ENCODE results near the gene KRTAP29-1.

Gene KRTAP29-1

GRCh38 chr17:41334385-41335305 is 32.0 kb upstream of the KRTAP29-1 start:
- TF ChIP-seq SP1 (IDR thresholded peaks at IDR 0.05), result no peak
- TF ChIP-seq FOXA1 (IDR thresholded peaks at IDR 0.05), result no peak
- no peak for TF ChIP-seq BHLHE40 (IDR thresholded peaks at IDR 0.05; ENCODE audit: borderline replicate concordance)
- TF ChIP-seq ZNF384 (IDR thresholded peaks at IDR 0.05), result no peak
- no peak for TF ChIP-seq ELF4 (IDR thresholded peaks at IDR 0.05)
- TF ChIP-seq LEF1 (IDR thresholded peaks at IDR 0.05; ENCODE audit: borderline replicate concordance), result no peak
- no peak for DNase-seq (ENCODE audit: extremely low spot score)
- ChIA-PET CTCF (interaction anchor here (0.5 kb wide), 1 partner anchor 340 kb away, joined by 6 read pairs; no protein-coding TSS in a partner anchor), POLR2A (no interaction called here)

- CTCF ChIA-PET, result no interaction called here
- TF ChIP-seq NFRKB (IDR thresholded peaks at IDR 0.05) (no peak), PKNOX1 (IDR thresholded peaks at IDR 0.05) (no peak), ELF4 (IDR thresholded peaks at IDR 0.05) (no peak), L3MBTL2 (conservative IDR thresholded peaks at IDR 0.05) (no peak), HDGF (IDR thresholded peaks at IDR 0.05; ENCODE audit: borderline replicate concordance) (no peak), LEF1 (IDR thresholded peaks at IDR 0.05; ENCODE audit: borderline replicate concordance) (no peak), TARDBP (IDR thresholded peaks at IDR 0.05) (no peak), ARNT (IDR thresholded peaks at IDR 0.05) (no peak), CTBP1 (IDR thresholded peaks at IDR 0.05; ENCODE audit: borderline replicate concordance) (no peak), BHLHE40 (IDR thresholded peaks at IDR 0.05; ENCODE audit: borderline replicate concordance) (no peak), SUZ12 (IDR thresholded peaks at IDR 0.05) (no peak), FOXM1 (IDR thresholded peaks at IDR 0.05; ENCODE audit: borderline replicate concordance) (no peak), ZNF384 (IDR thresholded peaks at IDR 0.05) (no peak), FOXK2 (IDR thresholded peaks at IDR 0.05) (no peak), SP1 (IDR thresholded peaks at IDR 0.05) (no peak), FOXA1 (IDR thresholded peaks at IDR 0.05) (no peak)
- POLR2A ChIA-PET, result no interaction called here
Measured at GRCh38 chr17:41333836-41334235, 31.2 kb upstream of the KRTAP29-1 start.

GRCh38 chr17:41333098-41333497 is 30.4 kb upstream of the KRTAP29-1 start:
- DNase-seq (ENCODE audit: extremely low spot score), result no peak
- CTCF ChIA-PET, result interaction anchor here (1.3 kb wide), 1 partner anchor 11 kb away, joined by 5 read pairs; no protein-coding TSS in a partner anchor
- POLR2A ChIA-PET, result no interaction called here
- TF ChIP-seq HDGF (IDR thresholded peaks at IDR 0.05; ENCODE audit: borderline replicate concordance) (no peak), CTBP1 (IDR thresholded peaks at IDR 0.05; ENCODE audit: borderline replicate concordance) (no peak)

More at GRCh38 chr17:41333836-41334235, 31.2 kb upstream of the KRTAP29-1 start:
- DNase-seq (ENCODE audit: extremely low spot score), result no peak

GRCh38 chr17:41332239-41332638 is 29.6 kb upstream of the KRTAP29-1 start:
- no peak for DNase-seq (ENCODE audit: extremely low spot score)
- ChIA-PET CTCF (interaction anchor here (1.0 to 1.3 kb wide), 2 partner anchors 10 to 85 kb away, joined by 3 to 5 read pairs; no protein-coding TSS in a partner anchor), POLR2A (no interaction called here)
- no peak for TF ChIP-seq CTBP1 (IDR thresholded peaks at IDR 0.05; ENCODE audit: borderline replicate concordance)
- no peak for TF ChIP-seq ARNT (IDR thresholded peaks at IDR 0.05)
- TF ChIP-seq LEF1 (IDR thresholded peaks at IDR 0.05; ENCODE audit: borderline replicate concordance), result no peak
- TF ChIP-seq TARDBP (IDR thresholded peaks at IDR 0.05), result no peak
- no peak for TF ChIP-seq SUZ12 (IDR thresholded peaks at IDR 0.05)
- TF ChIP-seq L3MBTL2 (conservative IDR thresholded peaks at IDR 0.05), result no peak
- TF ChIP-seq FOXK2 (IDR thresholded peaks at IDR 0.05), result no peak
- no peak for TF ChIP-seq FOXA1 (IDR thresholded peaks at IDR 0.05)
- no peak for TF ChIP-seq BHLHE40 (IDR thresholded peaks at IDR 0.05; ENCODE audit: borderline replicate concordance)
- TF ChIP-seq FOXM1 (IDR thresholded peaks at IDR 0.05; ENCODE audit: borderline replicate concordance), result no peak
- no peak for TF ChIP-seq PKNOX1 (IDR thresholded peaks at IDR 0.05)
- no peak for TF ChIP-seq ZNF384 (IDR thresholded peaks at IDR 0.05)
- TF ChIP-seq SP1 (IDR thresholded peaks at IDR 0.05), result no peak
- no peak for TF ChIP-seq ELF4 (IDR thresholded peaks at IDR 0.05)
- no peak for TF ChIP-seq NFRKB (IDR thresholded peaks at IDR 0.05)
- no peak for TF ChIP-seq HDGF (IDR thresholded peaks at IDR 0.05; ENCODE audit: borderline replicate concordance)

GRCh38 chr17:41331606-41332005 is 29.0 kb upstream of the KRTAP29-1 start:
- TF ChIP-seq ELF4 (IDR thresholded peaks at IDR 0.05), result no peak
- TF ChIP-seq LEF1 (IDR thresholded peaks at IDR 0.05; ENCODE audit: borderline replicate concordance), result no peak
- TF ChIP-seq FOXM1 (IDR thresholded peaks at IDR 0.05; ENCODE audit: borderline replicate concordance), result no peak
- no peak for TF ChIP-seq CTBP1 (IDR thresholded peaks at IDR 0.05; ENCODE audit: borderline replicate concordance)
- TF ChIP-seq BHLHE40 (IDR thresholded peaks at IDR 0.05; ENCODE audit: borderline replicate concordance), result no peak
- no peak for TF ChIP-seq PKNOX1 (IDR thresholded peaks at IDR 0.05)
- no peak for TF ChIP-seq TARDBP (IDR thresholded peaks at IDR 0.05)

More at GRCh38 chr17:41331606-41332005, 29.0 kb upstream of the KRTAP29-1 start:
- ChIA-PET CTCF (interaction anchor here (1.0 to 1.8 kb wide), 3 partner anchors 9 to 86 kb away, joined by 3 to 7 read pairs (median 5); no protein-coding TSS in a partner anchor), POLR2A (no interaction called here)
- DNase-seq (ENCODE audit: extremely low spot score), result no peak

Measured in HEK293T (cell line).